Germinal center (tissue), 1 donor: ENCODE measurements around the gene SPON1.
"Not testable (repeated sequence)": the region's sequence is repeated elsewhere in the genome, so short reads cannot be mapped to it uniquely, and the experiment has no call there.

Source experiments
- DNase-seq: peaks from one replicate; pipeline ENCODE4 v3.0.0; 2012; ENCODE audit warnings: mixed read lengths, low spot score

SPON1 gene

DNA sequence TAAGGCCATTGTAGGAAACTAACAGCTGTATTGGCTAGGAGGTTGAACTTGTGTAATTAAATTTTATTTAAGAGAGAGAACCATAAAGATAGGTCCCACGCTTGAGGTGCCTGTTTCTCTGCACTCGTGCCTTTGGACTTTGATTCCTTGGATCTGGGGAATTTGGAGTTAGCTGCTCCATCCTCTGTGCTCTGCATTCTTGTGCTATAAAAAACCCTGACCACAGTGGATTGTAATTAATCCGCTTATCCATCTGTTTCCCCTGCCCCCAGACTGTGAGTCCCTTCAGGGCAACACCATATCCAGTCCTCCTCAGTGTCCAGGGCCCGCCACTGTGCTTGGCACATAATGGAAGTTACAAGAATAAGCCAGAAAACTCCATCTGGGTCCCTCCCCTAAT lies 169.8 kb downstream of the SPON1 start:
- no peak for DNase-seq

DNA sequence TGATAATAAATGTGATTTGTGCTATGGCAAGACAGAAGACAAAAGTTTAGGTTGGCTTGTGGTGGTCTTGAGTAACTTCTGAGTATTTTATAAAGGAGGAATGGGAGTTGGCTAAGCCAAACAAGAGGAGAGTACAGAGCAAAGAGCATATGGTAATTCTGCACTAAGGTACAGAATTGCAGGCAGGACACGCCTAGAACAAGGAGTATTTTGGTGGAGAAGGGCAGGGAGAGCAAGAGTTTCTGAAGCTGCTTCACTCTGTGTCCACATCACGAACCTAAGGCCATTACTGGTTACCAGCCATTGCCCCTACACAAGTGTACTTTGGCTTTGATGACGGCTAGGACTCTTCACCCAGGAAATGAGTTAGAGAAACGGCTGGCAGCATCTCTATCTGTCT lies 170.9 kb downstream of the SPON1 start:
- no peak for DNase-seq

- no peak for DNase-seq
Observed at GRCh38 chr11:14136561-14136960, 174.0 kb downstream of the SPON1 start.

DNA sequence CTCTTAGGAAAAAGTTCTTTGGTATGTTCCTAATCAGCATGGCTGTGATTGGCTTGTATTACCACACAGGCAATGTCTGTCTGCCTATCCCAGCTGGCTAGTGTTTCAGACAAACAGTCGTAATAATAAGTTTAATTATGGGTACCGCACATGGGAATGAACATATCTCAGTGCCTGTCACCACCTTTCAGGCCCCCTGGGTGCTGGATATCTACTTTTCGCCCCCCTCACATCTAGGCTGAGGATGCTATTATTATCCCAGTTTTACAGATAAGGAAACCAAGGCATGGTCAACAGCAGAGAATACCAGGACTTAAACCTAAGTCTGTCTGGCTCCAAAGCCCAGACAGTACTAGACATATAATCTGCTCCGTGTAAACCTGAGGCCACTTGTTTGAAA lies 174.8 kb downstream of the SPON1 start:
- no peak for DNase-seq

DNA sequence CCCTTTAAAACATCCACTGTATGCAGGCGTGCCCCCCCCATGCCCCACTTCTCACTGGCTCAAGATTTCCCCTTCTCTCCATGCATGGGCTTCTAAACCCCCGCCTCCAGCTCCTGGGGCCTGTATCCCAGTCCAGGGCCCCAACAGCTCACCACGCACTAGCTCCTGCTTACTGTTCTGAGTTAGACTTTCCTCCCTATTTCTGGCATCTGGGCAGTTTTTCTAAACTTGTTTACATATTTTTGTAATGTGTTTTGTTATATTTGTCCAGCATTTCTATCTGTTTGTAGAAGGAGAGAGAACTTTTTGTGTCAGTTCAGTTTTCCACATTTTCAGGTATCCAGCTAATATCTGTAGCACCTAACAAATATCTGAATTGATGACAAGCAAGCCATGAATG lies 178.5 kb downstream of the SPON1 start:
- DNase-seq: no peak

DNA sequence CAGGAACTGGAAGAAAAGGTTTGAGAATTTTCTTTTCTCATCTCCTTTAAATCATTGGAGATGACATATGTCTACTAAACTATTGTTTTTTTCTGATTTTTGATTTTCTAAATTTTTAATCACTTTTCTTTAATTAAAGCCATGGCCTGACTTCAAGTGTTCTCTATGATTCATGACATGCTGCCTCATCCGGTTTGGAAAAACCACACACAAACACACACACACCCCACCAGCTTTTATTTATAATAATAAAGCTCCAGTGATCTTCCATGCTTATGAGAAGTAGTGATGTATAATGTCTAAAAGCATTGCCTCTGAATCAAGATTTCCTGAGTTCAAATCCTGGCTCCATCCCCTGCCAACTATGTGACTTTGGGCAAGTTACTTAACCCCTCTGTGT lies 179.2 kb downstream of the SPON1 start:
- no peak for DNase-seq

- DNase-seq: no peak
Observed at GRCh38 chr11:14144934-14145333, 182.4 kb downstream of the SPON1 start.

GRCh38 chr11:14148653-14149273 lies 186.2 kb downstream of the SPON1 start:
- no peak for DNase-seq

GRCh38 chr11:14149683-14150082 lies 187.2 kb downstream of the SPON1 start:
- DNase-seq: no peak

- DNase-seq: no peak
Observed at GRCh38 chr11:14150878-14151277, 188.4 kb downstream of the SPON1 start.

- DNase-seq: not testable (repeated sequence)
Observed at GRCh38 chr11:14154103-14154502, 191.6 kb downstream of the SPON1 start.

DNA sequence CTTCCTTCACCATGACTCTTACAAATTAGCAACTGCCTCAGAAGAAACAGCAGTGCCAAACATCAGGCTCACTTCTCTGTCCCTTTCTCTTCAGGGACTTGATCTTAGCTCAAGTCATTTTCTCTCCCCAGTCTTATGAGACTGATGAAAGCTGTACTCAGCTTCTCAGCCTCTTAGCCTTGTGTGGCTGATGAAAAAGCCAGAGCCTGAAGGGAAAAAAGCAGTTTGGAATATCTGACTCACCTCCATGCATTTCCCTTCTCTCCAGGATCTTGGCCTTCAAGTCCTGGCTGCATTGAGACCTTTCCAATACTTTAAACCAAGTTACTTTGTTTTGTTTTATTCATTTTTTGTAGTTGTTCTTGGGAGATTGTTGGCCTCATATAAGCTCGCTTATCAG lies 195.9 kb downstream of the SPON1 start:
- DNase-seq: no peak

DNA sequence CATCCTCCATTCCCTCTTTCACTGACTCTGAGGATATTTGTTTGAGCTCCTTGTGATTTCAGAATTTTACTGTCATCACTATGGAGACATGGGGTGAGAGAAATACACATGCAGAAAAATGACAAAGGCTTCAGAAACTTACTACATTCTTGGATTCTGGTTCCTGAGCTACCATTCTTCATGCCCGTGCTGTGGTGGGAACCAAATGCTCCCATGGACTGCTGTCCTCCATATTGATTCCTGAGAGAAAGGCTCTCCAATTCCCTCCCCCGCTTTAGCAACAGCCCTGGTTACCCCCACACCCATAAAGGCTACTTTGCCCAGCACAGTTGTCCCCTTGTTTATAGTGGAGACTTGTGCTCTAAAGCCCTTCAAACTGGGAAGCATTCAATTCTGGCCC lies 201.1 kb downstream of the SPON1 start:
- DNase-seq: no peak

GRCh38 chr11:14173679-14174078 lies 211.2 kb downstream of the SPON1 start:
- DNase-seq: not testable (repeated sequence)

GRCh38 chr11:14179116-14179820 lies 216.7 kb downstream of the SPON1 start:
- no peak for DNase-seq

- no peak for DNase-seq
Observed at GRCh38 chr11:14181121-14181520, 218.6 kb downstream of the SPON1 start.

GRCh38 chr11:14182833-14183364 lies 220.4 kb downstream of the SPON1 start:
- no peak for DNase-seq

DNA sequence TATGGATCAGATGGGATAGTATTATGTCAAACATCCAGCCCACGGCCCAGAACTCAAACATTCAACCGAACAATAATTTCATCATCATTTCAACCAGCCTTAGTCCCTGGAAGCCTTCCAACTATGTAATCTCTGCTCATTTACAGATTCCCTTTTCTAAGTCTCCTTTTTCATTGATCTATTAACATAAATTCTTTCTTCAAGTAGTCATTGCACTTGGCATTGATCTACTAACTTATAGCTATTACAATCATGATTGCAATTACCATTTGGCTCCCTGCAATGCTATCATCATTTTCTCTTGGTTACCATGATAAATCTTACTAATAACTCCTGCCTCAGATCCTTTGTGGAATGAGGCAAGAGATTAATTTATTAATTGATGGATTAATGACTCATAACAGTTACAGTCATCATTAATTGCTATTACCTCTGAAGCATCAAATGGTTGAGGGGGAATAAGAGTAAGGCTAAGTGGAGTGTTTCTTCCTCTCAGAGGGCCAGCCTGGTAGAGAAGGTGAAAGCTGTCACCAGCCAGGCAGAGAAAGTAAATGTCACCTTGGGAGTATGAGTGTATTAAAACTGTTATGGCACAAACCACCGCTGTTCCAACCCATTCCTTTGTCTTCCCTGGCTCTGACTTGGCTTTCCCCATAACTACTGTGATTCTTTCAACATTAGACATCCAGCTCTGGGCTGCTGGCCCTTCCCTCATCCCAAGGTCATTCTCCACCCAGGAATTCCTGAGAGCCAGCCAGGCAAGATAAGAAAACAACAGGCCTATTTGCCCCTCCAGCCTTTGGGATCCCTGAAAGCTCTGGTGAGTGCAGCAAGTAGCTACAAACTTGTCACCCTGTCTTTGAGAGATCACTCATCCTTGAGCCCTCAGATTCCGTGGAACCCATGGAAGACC lies 221.8 kb downstream of the SPON1 start:
- DNase-seq: no peak

DNA sequence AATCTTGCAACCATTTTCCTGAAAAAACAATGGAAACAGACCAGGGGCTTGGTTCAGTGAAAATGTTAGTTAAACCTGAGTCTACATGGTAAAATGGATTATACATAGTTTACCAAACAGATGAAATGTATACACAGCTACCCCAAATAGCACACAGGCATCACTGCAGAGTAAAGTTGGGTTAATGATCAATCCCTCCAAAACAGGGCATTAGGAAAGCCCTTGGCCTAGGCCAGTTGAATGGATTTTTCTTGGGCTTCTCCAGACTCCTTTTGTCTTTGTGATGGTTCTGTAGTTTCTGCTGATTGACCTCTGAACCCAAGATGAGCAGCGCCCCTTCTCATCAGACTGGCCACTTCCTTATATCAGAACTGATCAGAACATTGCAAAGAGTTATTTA lies 222.9 kb downstream of the SPON1 start:
- DNase-seq: no peak

DNA sequence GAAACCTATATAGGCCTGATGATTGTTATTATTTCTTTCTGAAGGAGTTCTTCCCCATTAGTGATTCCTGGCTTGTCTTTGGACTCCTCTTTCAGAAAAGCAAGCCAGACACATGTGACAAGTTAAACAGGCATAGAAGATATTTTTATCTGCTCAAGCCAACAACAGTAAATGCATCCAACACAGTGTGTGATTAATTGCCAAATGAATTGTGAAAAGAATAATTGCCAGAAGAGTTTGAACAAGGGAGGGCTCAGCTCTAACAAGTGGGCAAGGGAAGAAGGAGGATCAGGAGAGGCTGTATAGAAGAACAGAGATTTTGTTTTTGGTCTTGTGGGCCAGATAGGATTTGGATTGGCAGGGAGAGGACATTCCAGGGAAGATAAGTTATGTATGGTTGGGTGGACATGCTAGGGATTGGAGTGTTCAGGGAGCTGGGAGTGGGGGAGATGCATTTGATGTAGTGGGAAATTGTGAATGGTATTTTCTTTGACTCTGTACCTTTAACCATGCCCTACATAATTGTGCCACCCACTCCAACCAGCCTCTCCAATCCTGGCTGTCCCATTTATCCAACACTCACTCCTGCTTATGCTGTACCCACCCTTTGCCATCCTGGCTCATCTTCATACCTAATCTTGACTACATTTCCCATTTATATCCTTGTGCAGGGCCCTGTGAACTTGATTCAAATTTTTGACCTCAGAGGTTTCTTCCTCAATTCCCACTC lies 223.7 kb downstream of the SPON1 start:
- no peak for DNase-seq

DNA sequence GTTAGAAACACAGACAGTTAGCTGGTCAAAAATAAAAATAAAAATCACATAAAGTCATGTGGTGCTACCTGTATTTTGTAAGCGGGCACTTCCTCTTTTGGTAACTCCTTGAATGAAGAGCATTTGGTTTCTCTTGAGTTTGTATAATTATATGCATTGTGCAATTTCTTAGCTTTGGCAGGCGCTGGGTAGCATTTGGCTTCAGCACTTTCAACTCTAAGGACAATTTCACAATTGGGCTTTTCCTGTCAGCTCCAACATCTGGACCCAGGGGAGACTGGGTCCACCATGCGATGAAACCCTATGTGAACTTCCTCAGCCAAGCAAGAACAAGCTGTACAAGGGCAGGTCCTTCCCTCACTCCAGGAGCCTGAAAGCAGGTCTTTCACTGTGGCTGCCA lies 227.4 kb downstream of the SPON1 start:
- DNase-seq: no peak
